Renal pelvis (tissue), 4 donors: ENCODE data around the gene ULK4. TPM values are rescaled to one million over a fixed set of nuclear protein-coding genes. Genes with fewer than 3 reads are reported as not detected.
A peak's percentile ranks its signal among the peaks of the same experiment; 100 is the strongest.
"Not testable (repeated sequence)": the region's sequence is repeated elsewhere in the genome, so short reads cannot be mapped to it uniquely, and the experiment has no call there.

Source experiments
- DNase-seq: peaks from one replicate; pipeline ENCODE4 v3.0.0-alpha.2; 2013
- polyA plus RNA-seq, 3 donors: library from polyadenylated mRNA; unstranded; fragments of 120-200 nt; gene quantifications; one replicate each; pipeline ENCODE4 v1.2.1, GENCODE V29; 2013; ENCODE audit not compliant: insufficient read length in 3 of 3

ULK4 gene
- polyA plus RNA-seq, 3 donors: 4.9 to 5.6 (median 4.9) TPM

- peak; percentile 11 for DNase-seq
Measured at GRCh38 chr3:41580274-41580959, 381.5 kb downstream of the ULK4 start.

GRCh38 chr3:41579861-41580260 is 382.0 kb downstream of the ULK4 start:
- DNase-seq: no peak

- DNase-seq: no peak
Measured at GRCh38 chr3:41578798-41579197, 383.1 kb downstream of the ULK4 start.

GRCh38 chr3:41575724-41576123 is 386.2 kb downstream of the ULK4 start:
- no peak for DNase-seq

- no peak for DNase-seq
Measured at GRCh38 chr3:41574900-41575299, 387.0 kb downstream of the ULK4 start.

DNA sequence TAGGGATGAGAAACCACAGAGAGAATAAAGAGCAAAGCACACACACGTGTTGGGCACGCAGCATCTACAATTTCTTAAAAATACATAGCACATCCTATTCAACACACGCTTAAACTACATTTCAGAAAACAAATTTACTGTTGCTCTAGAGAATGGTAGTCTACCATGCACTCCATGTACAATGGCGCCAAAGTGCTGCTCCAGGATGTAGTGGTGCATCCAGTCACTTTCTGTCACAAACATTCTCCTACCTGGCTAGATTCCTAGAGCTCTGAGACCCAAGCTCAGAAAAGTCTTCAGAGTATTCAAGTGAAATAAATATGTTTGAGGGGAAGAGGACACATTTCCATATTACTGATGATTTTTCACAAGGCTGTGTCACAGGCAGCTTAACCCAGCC is 388.3 kb downstream of the ULK4 start:
- DNase-seq: no peak

DNA sequence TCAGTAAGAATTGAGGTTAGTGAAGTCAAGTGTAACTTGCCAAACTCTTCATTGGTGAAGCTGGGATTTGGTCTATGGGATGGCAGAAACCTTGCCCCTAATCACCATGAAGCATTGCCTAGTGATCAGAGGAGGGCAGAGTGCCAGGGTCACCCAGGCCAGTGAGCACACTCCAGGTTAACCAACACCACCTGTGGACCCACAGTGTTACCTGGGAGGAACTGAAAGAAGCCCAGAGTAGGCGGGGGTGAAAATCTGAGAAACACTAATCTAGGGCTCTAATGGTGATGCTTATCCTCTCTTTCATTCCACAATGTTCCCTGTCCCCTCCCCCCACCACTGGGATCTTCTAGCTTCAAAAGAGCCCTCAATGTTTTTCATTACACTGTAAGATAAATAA is 389.8 kb downstream of the ULK4 start:
- no peak for DNase-seq

GRCh38 chr3:41569632-41570305 is 392.1 kb downstream of the ULK4 start:
- DNase-seq: no peak

- DNase-seq: no peak
Measured at GRCh38 chr3:41565948-41566514, 395.9 kb downstream of the ULK4 start.

DNA sequence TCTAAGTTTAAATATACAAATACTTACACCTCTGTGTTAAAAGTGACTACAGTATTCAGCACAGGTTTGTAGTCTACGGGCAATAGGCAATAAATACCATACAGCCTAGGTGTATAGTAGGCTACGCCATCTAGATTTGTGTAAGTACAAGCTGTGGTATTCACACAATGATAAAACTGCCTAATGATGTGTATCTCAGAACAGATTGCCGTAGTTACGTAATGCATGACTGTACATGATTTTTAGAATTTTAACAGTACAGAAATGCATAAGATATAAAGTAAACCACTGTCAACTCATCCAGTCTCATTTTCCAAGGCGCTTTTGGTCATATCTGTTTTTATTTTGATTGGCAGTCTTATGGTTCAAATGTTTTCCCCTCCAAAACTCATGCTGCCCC is 396.9 kb downstream of the ULK4 start:
- DNase-seq: no peak

DNA sequence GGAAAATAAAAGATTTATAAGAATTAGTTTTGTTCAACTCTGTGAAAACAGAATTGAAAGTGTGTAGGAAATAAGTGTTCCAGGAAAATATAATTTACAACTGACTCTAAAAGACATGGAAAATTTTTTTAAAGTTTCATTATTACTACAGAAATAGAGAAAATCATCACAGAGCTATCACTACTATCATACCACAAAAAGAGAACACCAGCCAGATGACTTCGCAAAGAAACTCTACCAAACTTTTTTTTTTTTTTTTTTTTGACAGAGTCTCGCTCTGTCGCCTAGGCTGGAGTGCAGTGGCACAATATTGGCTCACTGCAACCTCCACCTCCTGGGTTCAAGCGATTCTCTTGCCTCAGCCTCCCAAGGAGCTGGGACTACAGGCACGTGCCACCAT is 405.7 kb downstream of the ULK4 start:
- not testable (repeated sequence) for DNase-seq

DNA sequence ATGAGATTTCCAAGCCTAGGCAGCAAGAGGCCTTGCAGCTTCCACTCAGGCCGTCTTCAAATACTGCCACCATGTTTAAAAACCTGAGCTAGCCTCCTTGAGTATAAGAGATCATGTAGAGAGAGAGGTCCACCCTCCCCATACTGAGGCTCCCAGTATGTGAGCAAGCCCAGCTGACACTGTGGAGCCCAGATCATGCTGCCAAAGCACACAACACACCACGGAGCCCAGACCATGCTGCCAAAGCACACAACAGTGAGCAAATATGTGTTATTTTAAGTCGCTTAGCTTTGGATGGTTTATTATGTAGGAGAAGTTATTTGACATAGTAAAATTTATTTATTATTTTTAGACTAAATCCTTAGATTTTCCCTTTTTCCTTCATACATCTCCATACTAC is 428.9 kb downstream of the ULK4 start:
- DNase-seq: no peak

- DNase-seq: no peak
Measured at GRCh38 chr3:41526995-41527573, 434.8 kb downstream of the ULK4 start.

- no peak for DNase-seq
Measured at GRCh38 chr3:41525303-41526064, 436.4 kb downstream of the ULK4 start.

GRCh38 chr3:41523897-41524296 is 438.0 kb downstream of the ULK4 start:
- no peak for DNase-seq

GRCh38 chr3:41522612-41523011 is 439.3 kb downstream of the ULK4 start:
- no peak for DNase-seq

DNA sequence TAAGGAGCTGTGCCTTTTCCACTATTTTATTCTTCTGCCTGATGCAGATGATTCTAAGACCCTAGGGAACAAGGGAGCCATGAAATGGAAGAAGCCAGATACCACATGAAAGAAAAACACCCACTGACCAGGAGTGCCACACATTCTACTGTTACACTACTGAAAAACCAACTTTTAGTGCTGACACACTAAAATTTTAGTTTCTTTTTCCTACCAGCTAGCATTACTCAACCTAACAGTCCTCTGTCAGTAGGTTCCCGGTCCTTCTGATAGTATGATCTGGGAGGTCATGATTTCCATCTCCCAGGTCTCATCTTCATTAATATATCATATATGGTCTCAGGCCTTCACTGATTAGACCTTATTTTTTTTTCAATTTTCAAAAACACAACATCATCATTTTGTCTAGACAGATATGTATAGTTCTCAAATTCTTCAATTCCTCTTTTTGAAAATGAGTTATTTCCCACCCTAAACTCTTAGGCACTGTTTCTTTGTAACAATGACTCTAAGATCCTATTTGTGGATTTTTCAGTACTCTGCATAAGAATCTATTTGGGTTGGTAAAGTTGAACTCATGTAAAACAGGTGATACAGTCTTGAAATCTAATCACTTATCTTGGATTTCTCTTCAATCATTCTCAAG is 440.8 kb downstream of the ULK4 start:
- no peak for DNase-seq

GRCh38 chr3:41519746-41520145 is 442.2 kb downstream of the ULK4 start:
- no peak for DNase-seq

GRCh38 chr3:41518626-41519025 is 443.3 kb downstream of the ULK4 start:
- peak; percentile 30 for DNase-seq

GRCh38 chr3:41508063-41508696 is 453.7 kb downstream of the ULK4 start:
- no peak for DNase-seq
